Fibroblast of lung (primary cell): ENCODE measurements around the gene PLP1.

Experiments used
- EZH2 ChIP-seq: IDR thresholded peaks from 2 replicates; pipeline ENCODE4 v1.5.1; 2012; ENCODE audit warnings: low read length, control low read depth, mild to moderate bottlenecking; ENCODE audit errors: missing control alignments
- TF ChIP-seq, protein P1 (sequence below), 2 donors: IDR thresholded peaks in 1 of 2; conservative IDR thresholded peaks in 1 of 2; 1 replicate in 1 of 2; 2 replicates in 1 of 2; pipeline ENCODE4 v1.5.1; 2011 to 2012; ENCODE audit warnings: low read length in 2 of 2, control low read depth in 1 of 2, inconsistent platforms in 1 of 2, low read depth in 1 of 2, mild to moderate bottlenecking in 1 of 2

DNA sequence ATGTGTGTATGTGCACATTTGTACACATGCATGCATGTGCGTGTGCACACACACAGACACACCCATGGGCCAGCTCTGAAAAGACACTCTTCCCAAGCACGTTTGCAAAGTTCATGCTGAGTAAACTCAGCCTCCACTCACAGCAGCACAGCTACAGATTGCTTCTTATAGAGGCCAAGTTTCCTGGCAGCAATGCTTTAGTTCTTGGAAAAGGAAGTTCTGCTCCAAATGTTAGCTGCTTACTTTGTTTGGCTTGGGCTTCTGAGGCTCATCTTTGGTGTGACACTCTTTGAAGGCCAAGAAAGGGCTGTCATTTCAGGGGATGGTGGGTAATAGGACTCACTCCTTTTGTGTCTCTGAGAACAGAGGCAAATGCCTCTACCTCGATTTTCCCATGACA, 6.6 kb downstream of the PLP1 start:
- no peak for TF ChIP-seq EZH2
- TF ChIP-seq, protein P1, sequence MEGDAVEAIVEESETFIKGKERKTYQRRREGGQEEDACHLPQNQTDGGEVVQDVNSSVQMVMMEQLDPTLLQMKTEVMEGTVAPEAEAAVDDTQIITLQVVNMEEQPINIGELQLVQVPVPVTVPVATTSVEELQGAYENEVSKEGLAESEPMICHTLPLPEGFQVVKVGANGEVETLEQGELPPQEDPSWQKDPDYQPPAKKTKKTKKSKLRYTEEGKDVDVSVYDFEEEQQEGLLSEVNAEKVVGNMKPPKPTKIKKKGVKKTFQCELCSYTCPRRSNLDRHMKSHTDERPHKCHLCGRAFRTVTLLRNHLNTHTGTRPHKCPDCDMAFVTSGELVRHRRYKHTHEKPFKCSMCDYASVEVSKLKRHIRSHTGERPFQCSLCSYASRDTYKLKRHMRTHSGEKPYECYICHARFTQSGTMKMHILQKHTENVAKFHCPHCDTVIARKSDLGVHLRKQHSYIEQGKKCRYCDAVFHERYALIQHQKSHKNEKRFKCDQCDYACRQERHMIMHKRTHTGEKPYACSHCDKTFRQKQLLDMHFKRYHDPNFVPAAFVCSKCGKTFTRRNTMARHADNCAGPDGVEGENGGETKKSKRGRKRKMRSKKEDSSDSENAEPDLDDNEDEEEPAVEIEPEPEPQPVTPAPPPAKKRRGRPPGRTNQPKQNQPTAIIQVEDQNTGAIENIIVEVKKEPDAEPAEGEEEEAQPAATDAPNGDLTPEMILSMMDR (conservative IDR thresholded peaks at IDR 0.05 in 1 of 2, IDR thresholded peaks at IDR 0.05 in 1 of 2; ENCODE audit: low read depth in 1 of 2, low read length in 2 of 2) = no peak
